Esophagus (tissue), 2 donors: ENCODE results near the gene KIF7. TPM values are rescaled to one million over a fixed set of nuclear protein-coding genes. Genes with fewer than 3 reads are reported as not detected.
"Not testable (repeated sequence)": the region's sequence is repeated elsewhere in the genome, so short reads cannot be mapped to it uniquely, and the experiment has no call there.

Experiments used
- H3K27ac ChIP-seq, 2 donors: one replicate each; pipeline ENCODE4 v1.5.1; 2013; ENCODE audit warnings: low read depth in 2 of 2, mild to moderate bottlenecking in 2 of 2, inconsistent platforms in 1 of 2, low read length in 1 of 2, moderate library complexity in 1 of 2
- H3K27me3 ChIP-seq, 2 donors: one replicate each; pipeline ENCODE4 v1.6.1; 2013; ENCODE audit warnings: low read length in 2 of 2, control low read depth in 1 of 2, mild to moderate bottlenecking in 1 of 2; ENCODE audit not compliant: insufficient read depth in 2 of 2, control insufficient read depth in 1 of 2
- H3K36me3 ChIP-seq, 2 donors: one replicate each; pipeline ENCODE4 v1.6.1; 2013; ENCODE audit warnings: low read length in 1 of 2; ENCODE audit not compliant: control insufficient read depth in 2 of 2, insufficient read depth in 2 of 2
- H3K4me1 ChIP-seq, 2 donors: one replicate each; pipeline ENCODE4 v1.6.1; 2013; ENCODE audit warnings: low read length in 1 of 2; ENCODE audit not compliant: control insufficient read depth in 2 of 2, insufficient read depth in 2 of 2
- H3K4me3 ChIP-seq, 2 donors: one replicate each; pipeline ENCODE4 v1.5.1; 2013; ENCODE audit warnings: low read length in 2 of 2, mild to moderate bottlenecking in 2 of 2, low read depth in 1 of 2, moderate library complexity in 1 of 2
- H3K9me3 ChIP-seq, 2 donors: one replicate each; pipeline ENCODE4 v1.6.1; 2013; ENCODE audit warnings: mild to moderate bottlenecking in 2 of 2, low read depth in 1 of 2, low read length in 1 of 2, moderate library complexity in 1 of 2; ENCODE audit not compliant: control insufficient read depth in 2 of 2, insufficient read depth in 1 of 2
- WGBS, 2 donors: extraction: QIAGEN DNeasy Blood & Tissue Kit; methylation state at CpG; one replicate each; pipeline ENCODE4 v1.1.7; 2013; 5-methylcytosine and 5-hydroxymethylcytosine counted together
- polyA plus RNA-seq, 2 donors: library from polyadenylated mRNA; stranded (reverse); fragments of 200-250 nt; gene quantifications; one replicate each; pipeline ENCODE4 v1.2.3, GENCODE V29; 2013
- donor health status: healthy with polysubstance abuse.
- donor health status: Bipolar disorder and iron deficiency.

The KIF7 gene
- polyA plus RNA-seq, 2 donors = 1.00 to 1.1 TPM

DNA sequence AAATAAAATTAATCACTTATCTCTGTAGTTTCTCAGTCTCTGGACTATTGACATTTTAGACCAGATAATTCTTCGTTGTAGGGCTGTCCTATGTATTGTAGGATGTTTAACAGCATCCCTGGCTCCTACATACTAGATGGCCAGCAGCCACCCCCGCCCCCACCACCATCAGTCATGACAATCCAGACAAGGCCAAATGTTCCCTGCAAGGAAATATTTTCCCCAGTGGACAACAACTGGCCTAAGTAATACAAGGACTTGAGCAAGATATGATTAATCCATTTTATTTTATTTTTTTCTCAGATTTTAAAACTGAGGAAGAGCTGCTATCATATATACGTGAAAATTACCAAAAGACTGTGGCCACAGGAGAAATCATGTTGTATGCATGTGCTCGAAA is 56.2 kb downstream of the KIF7 start:
- H3K27me3 ChIP-seq = no peaks in the 10 kb centered on the region
- H3K36me3 ChIP-seq = peaks cover 0 to 3% of the 10 kb centered on the region in 2 donors
- no peaks in the 10 kb centered on the region for H3K4me1 ChIP-seq
- H3K4me3 ChIP-seq = no peak overlapping the region
- no peak overlapping the region for H3K27ac ChIP-seq
- H3K9me3 ChIP-seq = no peaks in the 10 kb centered on the region
- WGBS, 2 donors = 94 to 96% methylated on average over 4 of the region's 4 CpGs

DNA sequence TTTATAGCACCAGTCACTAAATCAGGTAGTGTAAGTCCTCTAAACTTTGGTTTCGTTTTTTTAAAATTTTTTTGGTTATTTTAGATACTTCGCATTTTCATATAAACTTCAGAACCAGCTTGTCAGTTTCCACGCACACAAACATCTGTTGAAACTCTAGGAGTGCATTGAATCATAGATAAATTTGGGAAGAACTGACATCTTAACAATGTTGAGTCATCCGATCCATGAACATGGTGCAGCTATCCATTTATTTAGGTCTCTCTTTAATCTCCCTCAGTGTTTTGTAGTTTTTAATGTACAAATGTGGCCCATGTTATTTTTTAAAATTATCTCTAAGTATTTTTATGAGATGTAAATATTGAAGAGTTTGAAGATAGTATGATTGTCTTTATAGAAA is 62.2 kb downstream of the KIF7 start:
- no peaks in the 10 kb centered on the region for H3K27me3 ChIP-seq
- peaks cover 0 to 2% of the 10 kb centered on the region in 2 donors for H3K36me3 ChIP-seq
- no peaks in the 10 kb centered on the region for H3K9me3 ChIP-seq
- no peak overlapping the region for H3K4me3 ChIP-seq
- no peak overlapping the region for H3K27ac ChIP-seq
- WGBS, 2 donors = 94 to 95% methylated on average over 4 of the region's 4 CpGs
- no peaks in the 10 kb centered on the region for H3K4me1 ChIP-seq

DNA sequence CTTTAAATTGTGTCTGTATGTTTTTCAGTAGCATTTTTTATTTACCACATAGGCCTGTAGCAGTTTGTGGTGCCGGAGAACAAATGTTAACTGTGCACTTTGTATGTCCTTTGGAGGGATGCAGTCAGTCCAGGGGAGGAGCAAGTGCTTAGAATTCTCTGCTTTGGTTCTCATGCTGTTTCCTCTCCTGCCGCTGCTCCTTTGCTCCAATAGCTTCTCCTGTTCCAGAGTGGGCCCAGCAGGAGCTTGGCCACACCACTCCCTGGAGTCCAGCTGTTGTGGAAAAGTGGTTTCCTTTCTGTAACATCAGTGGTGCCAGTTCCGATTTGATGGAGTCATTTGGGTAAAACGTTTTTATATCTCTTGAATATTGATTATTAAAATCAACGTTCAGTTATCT is 63.4 kb downstream of the KIF7 start:
- Histone ChIP-seq H3K27ac (no peak overlapping the region), H3K9me3 (no peaks in the 10 kb centered on the region), H3K36me3 (peaks cover 0 to 5% of the 10 kb centered on the region in 2 donors), H3K4me3 (no peak overlapping the region), H3K4me1 (no peaks in the 10 kb centered on the region), H3K27me3 (no peaks in the 10 kb centered on the region)
- 88 to 90% methylated on average over 5 of the region's 5 CpGs for WGBS, 2 donors

DNA sequence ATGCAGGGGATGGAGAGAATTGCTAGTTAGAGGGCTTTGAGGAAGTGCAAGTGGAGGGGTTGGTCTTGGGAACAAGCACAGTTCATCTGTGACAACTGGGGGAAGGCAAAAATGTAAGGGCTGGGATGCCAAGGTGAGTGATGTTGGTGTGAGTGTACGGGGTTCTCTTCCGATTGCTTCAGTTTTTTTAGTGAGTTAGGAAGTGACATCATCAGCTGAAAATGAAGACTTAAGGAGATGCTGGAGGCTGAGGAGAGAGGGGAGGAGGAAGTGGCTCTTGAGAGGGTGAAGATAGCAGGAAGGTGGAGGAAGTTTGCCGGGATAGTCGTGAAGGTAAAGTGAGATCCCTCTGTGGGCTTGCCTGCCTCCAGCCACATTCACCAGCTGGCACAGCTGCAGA is 67.3 kb downstream of the KIF7 start:
- 81 to 85% methylated on average over 4 of the region's 4 CpGs for WGBS, 2 donors
- peaks cover 0 to 8% of the 10 kb centered on the region in 2 donors for H3K36me3 ChIP-seq
- no peak overlapping the region for H3K4me3 ChIP-seq
- no peaks in the 10 kb centered on the region for H3K4me1 ChIP-seq
- no peaks in the 10 kb centered on the region for H3K27me3 ChIP-seq
- no peaks in the 10 kb centered on the region for H3K9me3 ChIP-seq
- H3K27ac ChIP-seq = no peak overlapping the region

DNA sequence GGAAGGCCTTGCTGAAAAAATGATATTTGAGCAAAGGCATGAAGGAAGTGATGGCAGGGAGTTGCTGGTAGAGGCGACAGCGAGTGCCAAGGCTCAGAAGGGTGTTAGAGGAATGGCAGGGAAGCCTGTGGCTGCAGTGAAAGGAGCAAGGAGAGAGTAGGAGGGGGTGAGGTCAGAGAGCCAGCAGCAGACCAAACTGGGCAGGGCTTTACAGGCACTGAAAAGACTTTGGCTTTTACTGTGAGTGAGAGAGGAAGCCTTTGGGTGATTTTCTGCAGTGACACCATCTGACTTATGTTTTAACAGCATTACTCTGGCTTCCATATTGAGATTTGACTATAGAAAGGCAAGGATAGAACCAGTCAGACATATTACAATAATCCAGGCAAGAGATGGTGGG is 68.6 kb downstream of the KIF7 start:
- 94 to 98% methylated on average over 2 of the region's 2 CpGs for WGBS, 2 donors
- Histone ChIP-seq H3K27me3 (no peaks in the 10 kb centered on the region), H3K4me3 (no peak overlapping the region), H3K4me1 (no peaks in the 10 kb centered on the region), H3K9me3 (no peaks in the 10 kb centered on the region), H3K36me3 (peaks cover 0 to 8% of the 10 kb centered on the region in 2 donors), H3K27ac (no peak overlapping the region)

DNA sequence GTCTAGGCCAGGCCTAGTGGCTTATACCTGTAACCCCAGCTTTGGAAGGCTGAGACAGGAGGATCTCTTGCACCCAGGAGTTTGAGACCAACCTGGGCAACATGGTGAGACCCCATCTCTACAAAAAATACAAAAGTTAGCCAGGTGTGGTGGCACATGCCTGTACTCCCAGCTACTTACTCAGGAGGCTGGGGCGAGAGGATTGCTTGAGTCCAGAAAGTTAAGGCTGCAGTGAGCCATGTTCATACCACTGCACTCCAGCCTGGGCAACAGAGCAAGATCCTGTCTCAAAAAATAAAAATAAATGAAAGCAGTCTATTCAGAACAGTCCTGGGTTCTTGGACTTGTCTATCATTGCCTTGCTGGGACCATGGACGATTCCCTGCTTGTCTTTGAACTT is 74.5 kb downstream of the KIF7 start:
- not testable (repeated sequence) for H3K9me3 ChIP-seq, H3K27me3 ChIP-seq, H3K4me3 ChIP-seq, H3K36me3 ChIP-seq, H3K27ac ChIP-seq, H3K4me1 ChIP-seq
- WGBS, 2 donors = 94 to 96% methylated on average over 2 of the region's 2 CpGs

DNA sequence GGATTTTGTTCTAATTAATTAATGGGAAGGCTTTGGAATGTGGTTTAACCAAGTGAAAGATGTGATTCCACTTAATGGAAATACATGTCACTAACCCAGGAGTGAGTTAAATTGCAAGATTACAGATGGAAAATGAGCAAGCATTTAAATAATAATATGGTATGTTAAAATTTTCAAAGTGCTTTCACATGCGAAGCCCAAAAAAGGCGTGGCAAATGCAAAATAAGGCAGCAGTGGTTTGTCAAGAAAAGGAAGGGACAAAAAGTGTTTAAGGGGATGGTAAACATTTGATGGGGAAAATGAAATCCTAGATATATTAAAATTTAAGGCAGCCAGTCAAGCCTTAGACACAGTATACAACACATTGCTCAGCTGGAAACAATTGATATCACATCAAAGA is 77.1 kb downstream of the KIF7 start:
- Histone ChIP-seq H3K36me3 (no peaks in the 10 kb centered on the region), H3K4me1 (peaks cover 2 to 3% of the 10 kb centered on the region in 2 donors), H3K9me3 (no peaks in the 10 kb centered on the region), H3K4me3 (peak overlapping the region in 1 of 2 donors; percentile 29), H3K27ac (no peak overlapping the region), H3K27me3 (no peaks in the 10 kb centered on the region)
- WGBS, 2 donors = 73 to 82% methylated on average over 2 of the region's 2 CpGs

Other genes starting within 250 kb of the KIF7 start
- gene RHCG, start 158.9 kb downstream of the KIF7 start, polyA plus RNA-seq = 1,000 to 10,000 TPM; 3,283 to 3,991 TPM
- gene TICRR, start 80.0 kb downstream of the KIF7 start, polyA plus RNA-seq = 1 to 10 TPM; 4.4 to 6.6 TPM
- 1 to 10 TPM in 1 of 2 donors, under 1 TPM in 1; 0.73 to 1.3 TPM for gene PLIN1, start 23.9 kb upstream of the KIF7 start, polyA plus RNA-seq
- gene PEX11A, start 35.3 kb upstream of the KIF7 start, polyA plus RNA-seq = 1 to 10 TPM; 4.2 to 5.7 TPM
- under 1 TPM in 1 of 2 donors, not detected in 1; 0.02 TPM for gene WDR93, start 35.3 kb upstream of the KIF7 start, polyA plus RNA-seq
- under 1 TPM; 0.08 to 0.35 TPM for gene MESP1, start 95.8 kb upstream of the KIF7 start, polyA plus RNA-seq
- under 1 TPM; 0.56 to 0.75 TPM for gene MESP2, start 120.9 kb upstream of the KIF7 start, polyA plus RNA-seq
- gene ANPEP, start 159.4 kb upstream of the KIF7 start, polyA plus RNA-seq = 1 to 10 TPM; 1.2 to 1.4 TPM
- 10 to 100 TPM in 1 of 2 donors, 1 to 10 TPM in 1; 6.0 to 11.6 TPM for gene AP3S2, start 238.5 kb upstream of the KIF7 start, polyA plus RNA-seq